B cell (primary cell): Measurements from ENCODE around the gene HOXD9. TPM values are rescaled to one million over a fixed set of nuclear protein-coding genes. Genes with fewer than 3 reads are reported as not detected.

ENCODE experiments used
- ATAC-seq: fragments of 200-7000 bp; cut with Tn5 transposase; one replicate; pipeline ENCODE4 v1.10.0; 2021; ENCODE audit warnings: low read depth, mild to moderate bottlenecking, moderate number of reproducible peaks, moderate library complexity
- CTCF ChIA-PET: fragments of 350-600 bp; sonication (Branson Sonifier 250); formaldehyde crosslinking; loops from one replicate; lab custom pipeline; 2021; ENCODE audit warnings: antibody characterized with exemption, inconsistent platforms; lab: Charles Lee
- POLR2A ChIA-PET: fragments of 350-600 bp; sonication (Branson Sonifier 250); formaldehyde crosslinking; loops from one replicate; lab custom pipeline; 2021; ENCODE audit warnings: antibody characterized with exemption; lab: Charles Lee
- DNase-seq: peaks from one replicate; pipeline ENCODE4 v3.0.0; 2013
- H2AFZ ChIP-seq: 2 replicates; pipeline ENCODE4 v1.6.1; 2012; ENCODE audit warnings: mild to moderate bottlenecking, low read depth, low read length; ENCODE audit not compliant: insufficient read depth, poor library complexity, severe bottlenecking
- H3K27ac ChIP-seq, 2 donors: 1 replicate in 1 of 2; 2 replicates in 1 of 2; pipeline ENCODE4 v1.5.1; 2012 to 2013; ENCODE audit warnings: low read length in 2 of 2, mild to moderate bottlenecking in 2 of 2, moderate library complexity in 1 of 2
- H3K27me3 ChIP-seq, 4 experiments: fragments of 200-600 bp in 1 of 4; sonication (generic) in 1 of 4; replicated peaks in 1 of 4; 1 replicate in 2 of 4; 2 replicates in 2 of 4; pipeline versions ENCODE4 v1.6.1 to v1.7.0; 2013 to 2016; ENCODE audit warnings: low read length in 3 of 4, mild to moderate bottlenecking in 2 of 4, mixed read lengths in 1 of 4, moderate library complexity in 1 of 4; ENCODE audit not compliant: insufficient read depth in 4 of 4, control insufficient read depth in 3 of 4; ENCODE audit errors: control extremely low read depth in 1 of 4
- H3K36me3 ChIP-seq, 2 experiments: replicated peaks in 1 of 2; 1 replicate in 1 of 2; 2 replicates in 1 of 2; pipeline versions ENCODE4 v1.6.1 to v1.7.1; 2013; ENCODE audit warnings: low read length in 1 of 2; ENCODE audit not compliant: insufficient read depth in 2 of 2, control insufficient read depth in 1 of 2; ENCODE audit errors: control extremely low read depth in 1 of 2, extremely low read depth in 1 of 2
- H3K4me1 ChIP-seq, 2 donors: fragments of 200-600 bp in 1 of 2; sonication (generic) in 1 of 2; 1 replicate in 1 of 2; 2 replicates in 1 of 2; pipeline versions ENCODE4 v1.5.1 to v1.6.1; 2013 to 2017; ENCODE audit warnings: low read length in 2 of 2; ENCODE audit not compliant: control insufficient read depth in 2 of 2, insufficient read depth in 2 of 2
- H3K4me2 ChIP-seq: replicated peaks from 2 replicates; pipeline ENCODE3; 2012; ENCODE audit warnings: mild to moderate bottlenecking, low read depth, low read length; ENCODE audit not compliant: poor library complexity, severe bottlenecking
- H3K4me3 ChIP-seq, 5 experiments: fragments of 200-600 bp in 1 of 5; sonication (generic) in 1 of 5; 1 replicate in 3 of 5; 2 replicates in 2 of 5; pipeline versions ENCODE4 v1.5.1 to v1.7.0; 2011 to 2016; ENCODE audit warnings: low read length in 4 of 5, mild to moderate bottlenecking in 4 of 5, low read depth in 2 of 5, control low read depth in 1 of 5, moderate library complexity in 1 of 5; ENCODE audit not compliant: insufficient read depth in 1 of 5; ENCODE audit errors: control extremely low read depth in 1 of 5, extremely low read depth in 1 of 5
- H3K79me2 ChIP-seq: fragments of 200-600 bp; sonication (generic); one replicate; pipeline ENCODE4 v1.6.0; 2016; ENCODE audit warnings: low read length; ENCODE audit not compliant: control insufficient read depth, insufficient read depth
- H3K9ac ChIP-seq: fragments of 200-600 bp; sonication (generic); 2 replicates; pipeline ENCODE4 v1.6.1; 2017; ENCODE audit warnings: mild to moderate bottlenecking, low read length, moderate library complexity
- H3K9me3 ChIP-seq, 3 donors: one replicate each; pipeline versions ENCODE4 v1.6.1 to v1.7.1; 2013; ENCODE audit warnings: low read length in 2 of 3; ENCODE audit not compliant: control insufficient read depth in 2 of 3, insufficient read depth in 1 of 3; ENCODE audit errors: control extremely low read depth in 1 of 3
- H4K20me1 ChIP-seq: 2 replicates; pipeline ENCODE4 v1.6.0; 2012; ENCODE audit warnings: mild to moderate bottlenecking, low read length; ENCODE audit not compliant: insufficient read depth, control insufficient read depth, poor library complexity, severe bottlenecking
- H3K27ac Mint-ChIP-seq: one replicate; pipeline ENCODE4 v1.8.0; 2021; ENCODE audit warnings: mixed read lengths
- H3K27me3 Mint-ChIP-seq: one replicate; pipeline ENCODE4 v1.8.0; 2021; ENCODE audit warnings: mixed read lengths
- H3K4me1 Mint-ChIP-seq: one replicate; pipeline ENCODE4 v1.8.0; 2021; ENCODE audit warnings: mixed read lengths
- H3K4me3 Mint-ChIP-seq: one replicate; pipeline ENCODE4 v1.8.0; 2021; ENCODE audit warnings: mixed read lengths
- H3K9me3 Mint-ChIP-seq: one replicate; pipeline ENCODE4 v1.8.0; 2022; ENCODE audit warnings: mixed read lengths; ENCODE audit not compliant: insufficient read depth
- EZH2 ChIP-seq: IDR thresholded peaks from 2 replicates; pipeline ENCODE4 v1.6.1; 2012; ENCODE audit warnings: borderline replicate concordance, low read depth, mild to moderate bottlenecking, moderate library complexity, low read length; ENCODE audit not compliant: insufficient read depth, poor library complexity, severe bottlenecking
- WGBS: methylation state at CpG from one replicate; pipeline ENCODE4 v1.1.5; 2013; ENCODE audit warnings: missing lambda C conversion rate; ENCODE audit not compliant: insufficient coverage; 5-methylcytosine and 5-hydroxymethylcytosine counted together
- intact Hi-C: fragments of 100-400 bp; cut with micrococcal nuclease; formaldehyde crosslinking; loops from one replicate; pipeline ENCODE4 v1.10.0; 2022
- polyA plus RNA-seq: library from polyadenylated mRNA; depleted of rRNA; stranded (reverse); fragments of >200 nt; gene quantifications from 2 replicates; pipeline ENCODE4 v1.2.3, GENCODE V29; 2012
- total RNA-seq, 2 donors: library from RNA; stranded (reverse); fragments of 120-200 nt in 1 of 2; gene quantifications; 1 replicate in 1 of 2; 2 replicates in 1 of 2; pipeline versions ENCODE4 v1.2.3 to v1.2.4, GENCODE V29; 2013 to 2022
- TF ChIP-seq, protein P1 (sequence below): fragments of 200-600 bp; IDR thresholded peaks from one replicate; pipeline ENCODE4 v1.8.0; 2022; ENCODE audit warnings: antibody characterized with exemption, mild to moderate bottlenecking

Gene HOXD9
- total and polyA plus RNA-seq, 2 donors (not counting 1 experiment from before 2014, with no cell fraction given) = not detected

DNA sequence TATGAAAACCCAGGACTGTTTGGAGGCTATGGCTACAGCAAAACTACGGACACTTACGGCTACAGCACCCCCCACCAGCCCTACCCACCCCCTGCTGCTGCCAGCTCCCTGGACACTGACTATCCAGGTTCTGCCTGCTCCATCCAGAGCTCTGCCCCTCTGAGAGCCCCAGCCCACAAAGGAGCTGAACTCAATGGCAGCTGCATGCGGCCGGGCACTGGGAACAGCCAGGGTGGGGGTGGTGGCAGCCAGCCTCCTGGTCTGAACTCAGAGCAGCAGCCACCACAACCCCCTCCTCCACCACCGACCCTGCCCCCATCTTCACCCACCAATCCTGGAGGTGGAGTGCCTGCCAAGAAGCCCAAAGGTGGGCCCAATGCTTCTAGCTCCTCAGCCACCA, 46.7 kb downstream of the HOXD9 start:
- peaks cover 75% of the 10 kb centered on the region for H3K27me3 Mint-ChIP-seq
- Histone ChIP-seq H3K79me2 (no peaks in the 10 kb centered on the region), H3K27ac (no peak overlapping the region), H3K9me3 (peaks cover 0 to 37% (median 0%) of the 10 kb centered on the region in 3 donors), H3K4me3 (no peak overlapping the region), H3K4me1 (peaks cover 4 to 11% of the 10 kb centered on the region in 2 donors), H3K36me3 (no peaks in the 10 kb centered on the region), H4K20me1 (no peaks in the 10 kb centered on the region), H3K27me3 (peaks cover 0 to 71% (median 55%) of the 10 kb centered on the region in 4 experiments), H3K9ac (no peak overlapping the region), H2AFZ (no peak overlapping the region), H3K4me2 (no peak overlapping the region)
- no peak overlapping the region for H3K4me3 Mint-ChIP-seq
- ChIA-PET CTCF (no interaction called here), POLR2A (no interaction called here)
- 78% methylated on average over 5 of the region's 5 CpGs for WGBS
- H3K9me3 Mint-ChIP-seq = no peaks in the 10 kb centered on the region
- H3K4me1 Mint-ChIP-seq = peaks cover 6% of the 10 kb centered on the region
- TF ChIP-seq EZH2 = no peak
- TF ChIP-seq, protein P1, sequence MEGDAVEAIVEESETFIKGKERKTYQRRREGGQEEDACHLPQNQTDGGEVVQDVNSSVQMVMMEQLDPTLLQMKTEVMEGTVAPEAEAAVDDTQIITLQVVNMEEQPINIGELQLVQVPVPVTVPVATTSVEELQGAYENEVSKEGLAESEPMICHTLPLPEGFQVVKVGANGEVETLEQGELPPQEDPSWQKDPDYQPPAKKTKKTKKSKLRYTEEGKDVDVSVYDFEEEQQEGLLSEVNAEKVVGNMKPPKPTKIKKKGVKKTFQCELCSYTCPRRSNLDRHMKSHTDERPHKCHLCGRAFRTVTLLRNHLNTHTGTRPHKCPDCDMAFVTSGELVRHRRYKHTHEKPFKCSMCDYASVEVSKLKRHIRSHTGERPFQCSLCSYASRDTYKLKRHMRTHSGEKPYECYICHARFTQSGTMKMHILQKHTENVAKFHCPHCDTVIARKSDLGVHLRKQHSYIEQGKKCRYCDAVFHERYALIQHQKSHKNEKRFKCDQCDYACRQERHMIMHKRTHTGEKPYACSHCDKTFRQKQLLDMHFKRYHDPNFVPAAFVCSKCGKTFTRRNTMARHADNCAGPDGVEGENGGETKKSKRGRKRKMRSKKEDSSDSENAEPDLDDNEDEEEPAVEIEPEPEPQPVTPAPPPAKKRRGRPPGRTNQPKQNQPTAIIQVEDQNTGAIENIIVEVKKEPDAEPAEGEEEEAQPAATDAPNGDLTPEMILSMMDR = no peak
- ATAC-seq (no peak), DNase-seq (no peak)
- no peak overlapping the region for H3K27ac Mint-ChIP-seq
- intact Hi-C loops = no loop called here

DNA sequence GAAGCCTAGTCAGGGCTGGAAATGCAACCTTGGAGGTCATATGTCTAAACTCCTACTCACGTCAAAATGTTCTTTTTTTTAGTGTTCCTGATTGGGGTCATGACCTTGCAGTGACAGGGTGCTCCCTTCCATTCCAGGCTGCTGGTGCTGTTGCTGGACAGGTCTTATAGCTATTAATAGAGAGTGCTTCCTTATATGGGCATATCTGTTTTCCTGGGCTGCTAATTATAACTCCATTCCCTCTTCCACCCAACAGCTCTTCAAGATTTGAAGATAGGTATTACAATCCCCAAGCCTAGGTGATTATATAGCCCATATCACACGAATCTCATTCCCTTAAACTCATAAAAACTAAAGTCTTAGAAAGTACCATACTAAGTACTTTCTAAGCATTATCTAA, 47.2 kb downstream of the HOXD9 start:
- Histone ChIP-seq H3K4me1 (peaks cover 0 to 9% of the 10 kb centered on the region in 2 donors), H3K27ac (no peak overlapping the region), H3K79me2 (no peaks in the 10 kb centered on the region), H3K27me3 (peaks cover 0 to 71% (median 53%) of the 10 kb centered on the region in 4 experiments), H3K4me2 (no peak overlapping the region), H3K9ac (no peak overlapping the region), H3K9me3 (peaks cover 0 to 32% (median 0%) of the 10 kb centered on the region in 3 donors), H3K36me3 (no peaks in the 10 kb centered on the region), H3K4me3 (no peak overlapping the region), H4K20me1 (no peaks in the 10 kb centered on the region), H2AFZ (no peak overlapping the region)
- CTCF ChIA-PET = no interaction called here
- TF ChIP-seq EZH2 = no peak
- TF ChIP-seq, protein P1 = no peak
- H3K4me1 Mint-ChIP-seq = peaks cover 5% of the 10 kb centered on the region
- H3K27me3 Mint-ChIP-seq = peaks cover 74% of the 10 kb centered on the region
- DNase-seq (no peak), ATAC-seq (no peak)
- intact Hi-C loops = no loop called here
- no peaks in the 10 kb centered on the region for H3K9me3 Mint-ChIP-seq
- no peak overlapping the region for H3K4me3 Mint-ChIP-seq
- POLR2A ChIA-PET = no interaction called here
- no peak overlapping the region for H3K27ac Mint-ChIP-seq
- WGBS = no CpG with 5 or more reads among the region's 2 CpGs
